BE2C (cell line): ENCODE results near the gene CCR8. TPM values are rescaled to one million over a fixed set of nuclear protein-coding genes. Genes with fewer than 3 reads are reported as not detected.

Experiments
- DNase-seq: peaks from one replicate; pipeline ENCODE4 v3.0.0-alpha.2; 2020
- H3K27me3 ChIP-seq: fragments of 250-450 bp; sonication (Bioruptor Pico); 2 replicates; pipeline ENCODE4 v1.5.1; 2020; ENCODE audit warnings: mild to moderate bottlenecking
- H3K36me3 ChIP-seq: fragments of 250-450 bp; sonication (Bioruptor Pico); 2 replicates; pipeline ENCODE4 v1.5.1; 2020; ENCODE audit warnings: mild to moderate bottlenecking
- H3K4me1 ChIP-seq: fragments of 250-450 bp; sonication (Bioruptor Pico); 2 replicates; pipeline ENCODE4 v1.5.1; 2020
- H3K4me3 ChIP-seq: 2 replicates; pipeline ENCODE4 v1.5.1; 2011; ENCODE audit warnings: low read depth, low read length
- H3K9me3 ChIP-seq: fragments of 250-450 bp; sonication (Bioruptor Pico); 2 replicates; pipeline ENCODE4 v1.5.1; 2020
- polyA plus RNA-seq: library from polyadenylated mRNA; unstranded; fragments of >200 nt; gene quantifications from one replicate; pipeline ENCODE4 v1.2.1, GENCODE V29; 2012; ENCODE audit warnings: low read depth, missing spikeins; ENCODE audit not compliant: insufficient read length, insufficient read depth
- TF ChIP-seq, protein P1 (sequence below): IDR thresholded peaks from 2 replicates; pipeline ENCODE4 v1.5.1; 2012; ENCODE audit warnings: mild to moderate bottlenecking, low read depth, low read length

The CCR8 gene
- not detected for polyA plus RNA-seq

DNA sequence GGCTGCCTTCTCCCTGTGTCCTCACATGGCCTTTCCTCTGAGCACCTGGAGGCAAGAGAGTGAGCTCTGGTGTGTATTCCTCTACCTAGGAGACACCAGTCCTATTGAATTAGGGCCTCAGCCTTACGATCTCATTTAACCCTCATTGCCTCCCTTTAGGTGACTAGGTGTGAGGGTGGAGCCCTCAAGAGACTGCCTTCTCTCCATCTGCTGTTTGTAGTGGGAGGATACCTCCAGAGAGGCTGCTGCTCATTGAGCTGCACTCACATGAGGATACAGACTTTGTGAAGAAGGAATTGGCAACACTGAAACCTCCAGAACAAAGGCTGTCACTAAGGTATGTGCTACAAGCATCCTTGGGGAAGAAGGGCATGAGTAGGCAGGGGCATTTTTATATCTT is at the start of gene CCR8:
CCR8 (plus strand) TSS at position 217 of the 400 bp plus-strand sequence. CDS start 2,623 bp downstream, outside the sequence.
- no peaks in the 10 kb centered on the region for H3K4me1 ChIP-seq
- H3K4me3 ChIP-seq, result no peak within 1 kb of the TSS
- no peak for DNase-seq
- no peaks in the 10 kb centered on the region for H3K9me3 ChIP-seq
- H3K27me3 ChIP-seq, result no peaks in the 10 kb centered on the region
- H3K36me3 ChIP-seq, result no peaks in the 10 kb centered on the region
- TF ChIP-seq, protein P1, sequence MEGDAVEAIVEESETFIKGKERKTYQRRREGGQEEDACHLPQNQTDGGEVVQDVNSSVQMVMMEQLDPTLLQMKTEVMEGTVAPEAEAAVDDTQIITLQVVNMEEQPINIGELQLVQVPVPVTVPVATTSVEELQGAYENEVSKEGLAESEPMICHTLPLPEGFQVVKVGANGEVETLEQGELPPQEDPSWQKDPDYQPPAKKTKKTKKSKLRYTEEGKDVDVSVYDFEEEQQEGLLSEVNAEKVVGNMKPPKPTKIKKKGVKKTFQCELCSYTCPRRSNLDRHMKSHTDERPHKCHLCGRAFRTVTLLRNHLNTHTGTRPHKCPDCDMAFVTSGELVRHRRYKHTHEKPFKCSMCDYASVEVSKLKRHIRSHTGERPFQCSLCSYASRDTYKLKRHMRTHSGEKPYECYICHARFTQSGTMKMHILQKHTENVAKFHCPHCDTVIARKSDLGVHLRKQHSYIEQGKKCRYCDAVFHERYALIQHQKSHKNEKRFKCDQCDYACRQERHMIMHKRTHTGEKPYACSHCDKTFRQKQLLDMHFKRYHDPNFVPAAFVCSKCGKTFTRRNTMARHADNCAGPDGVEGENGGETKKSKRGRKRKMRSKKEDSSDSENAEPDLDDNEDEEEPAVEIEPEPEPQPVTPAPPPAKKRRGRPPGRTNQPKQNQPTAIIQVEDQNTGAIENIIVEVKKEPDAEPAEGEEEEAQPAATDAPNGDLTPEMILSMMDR, result no peak

- Histone ChIP-seq H3K36me3 (no peaks in the 10 kb centered on the region), H3K4me1 (no peaks in the 10 kb centered on the region), H3K4me3 (no peak within 1 kb of the TSS), H3K9me3 (no peaks in the 10 kb centered on the region), H3K27me3 (no peaks in the 10 kb centered on the region)
- TF ChIP-seq, protein P1, result no peak
- no peak for DNase-seq
Measured at GRCh38 chr3:39279745-39280517, 49.6 kb upstream of the CCR8 start, which contains the start of gene CX3CR1. Gene CX3CR1, minus strand, starts transcription at chr3:39280036. Its CDS starts 13,527 bp downstream, at chr3:39266509.

DNA sequence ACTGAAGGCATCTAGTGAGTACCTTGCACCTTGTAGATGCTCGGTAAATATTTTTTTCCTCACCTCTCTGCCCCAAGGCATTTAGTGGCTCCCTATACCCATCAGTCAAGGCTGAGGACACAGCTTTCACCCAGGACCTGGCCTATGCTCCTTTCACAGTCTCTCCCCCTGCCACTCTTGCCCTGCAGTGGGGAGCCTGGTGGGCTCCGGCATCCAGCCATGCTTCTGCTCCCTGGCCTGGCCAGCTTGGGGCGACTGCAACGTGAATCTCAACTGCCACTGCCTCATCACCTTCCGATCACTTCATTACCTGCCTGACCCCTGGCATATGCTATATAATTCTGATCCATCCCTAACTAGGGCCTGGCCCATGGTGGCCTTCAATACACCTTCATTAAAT is 48.9 kb upstream of the CCR8 start:
- Histone ChIP-seq H3K36me3 (no peaks in the 10 kb centered on the region), H3K4me3 (no peak overlapping the region), H3K9me3 (no peaks in the 10 kb centered on the region), H3K4me1 (no peaks in the 10 kb centered on the region), H3K27me3 (no peaks in the 10 kb centered on the region)
- TF ChIP-seq, protein P1, result no peak
- no peak for DNase-seq

GRCh38 chr3:39281533-39281932 is 48.0 kb upstream of the CCR8 start:
- Histone ChIP-seq H3K4me1 (no peaks in the 10 kb centered on the region), H3K9me3 (no peaks in the 10 kb centered on the region), H3K27me3 (no peaks in the 10 kb centered on the region), H3K36me3 (no peaks in the 10 kb centered on the region), H3K4me3 (no peak overlapping the region)
- DNase-seq, result no peak
- TF ChIP-seq, protein P1, result no peak

- Histone ChIP-seq H3K9me3 (no peaks in the 10 kb centered on the region), H3K36me3 (no peaks in the 10 kb centered on the region), H3K27me3 (no peaks in the 10 kb centered on the region), H3K4me1 (no peaks in the 10 kb centered on the region), H3K4me3 (no peak overlapping the region)
- no peak for DNase-seq
- TF ChIP-seq, protein P1, result no peak
Measured at GRCh38 chr3:39282057-39282456, 47.5 kb upstream of the CCR8 start.

- TF ChIP-seq, protein P1, result no peak
- Histone ChIP-seq H3K4me1 (no peaks in the 10 kb centered on the region), H3K27me3 (no peaks in the 10 kb centered on the region), H3K4me3 (no peak overlapping the region), H3K36me3 (no peaks in the 10 kb centered on the region), H3K9me3 (no peaks in the 10 kb centered on the region)
- no peak for DNase-seq
Measured at GRCh38 chr3:39284457-39284881, 45.0 kb upstream of the CCR8 start.
